Esophagus muscularis mucosa (tissue), 3 donors: ENCODE data around the gene IRX3.

ENCODE experiments used
- POLR2A ChIP-seq: fragments of 450-650 bp; IDR thresholded peaks from one replicate; pipeline ENCODE4 v1.6.1; 2017; ENCODE audit warnings: antibody characterized with exemption, moderate library complexity, mild to moderate bottlenecking, low read depth
- TF ChIP-seq, protein P1 (sequence below), 3 experiments: fragments of 200-600 bp in 2 of 3; fragments of 450-650 bp in 1 of 3; sonication (generic) in 2 of 3; IDR thresholded peaks; one replicate each; pipeline ENCODE4 v1.5.1; 2017 to 2019; ENCODE audit warnings: antibody characterized with exemption in 3 of 3, mild to moderate bottlenecking in 2 of 3, moderate library complexity in 1 of 3

DNA sequence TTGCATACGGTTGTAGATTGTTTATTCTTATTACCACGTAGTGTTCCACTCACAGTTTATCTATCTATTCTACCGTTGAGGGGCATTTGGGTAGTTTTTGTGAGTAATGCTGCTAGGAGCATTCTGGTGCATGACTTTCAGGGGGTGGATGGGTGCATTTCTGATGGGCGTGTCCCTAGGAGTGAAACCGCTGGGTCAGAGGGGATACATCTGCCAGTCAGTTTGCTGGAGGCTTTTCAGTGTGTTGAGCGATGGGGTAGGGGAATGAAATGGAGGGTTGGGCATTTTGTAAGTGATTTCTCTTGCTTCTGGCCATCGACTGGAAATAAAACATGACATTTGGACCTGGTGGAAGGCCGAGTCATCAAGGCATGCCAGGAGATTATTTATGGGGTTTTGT, 17.0 kb upstream of the IRX3 start:
- TF ChIP-seq POLR2A: no peak
- TF ChIP-seq, protein P1, sequence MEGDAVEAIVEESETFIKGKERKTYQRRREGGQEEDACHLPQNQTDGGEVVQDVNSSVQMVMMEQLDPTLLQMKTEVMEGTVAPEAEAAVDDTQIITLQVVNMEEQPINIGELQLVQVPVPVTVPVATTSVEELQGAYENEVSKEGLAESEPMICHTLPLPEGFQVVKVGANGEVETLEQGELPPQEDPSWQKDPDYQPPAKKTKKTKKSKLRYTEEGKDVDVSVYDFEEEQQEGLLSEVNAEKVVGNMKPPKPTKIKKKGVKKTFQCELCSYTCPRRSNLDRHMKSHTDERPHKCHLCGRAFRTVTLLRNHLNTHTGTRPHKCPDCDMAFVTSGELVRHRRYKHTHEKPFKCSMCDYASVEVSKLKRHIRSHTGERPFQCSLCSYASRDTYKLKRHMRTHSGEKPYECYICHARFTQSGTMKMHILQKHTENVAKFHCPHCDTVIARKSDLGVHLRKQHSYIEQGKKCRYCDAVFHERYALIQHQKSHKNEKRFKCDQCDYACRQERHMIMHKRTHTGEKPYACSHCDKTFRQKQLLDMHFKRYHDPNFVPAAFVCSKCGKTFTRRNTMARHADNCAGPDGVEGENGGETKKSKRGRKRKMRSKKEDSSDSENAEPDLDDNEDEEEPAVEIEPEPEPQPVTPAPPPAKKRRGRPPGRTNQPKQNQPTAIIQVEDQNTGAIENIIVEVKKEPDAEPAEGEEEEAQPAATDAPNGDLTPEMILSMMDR (IDR thresholded peaks at IDR 0.05): no peak
